Body of pancreas (tissue), 4 donors: Measurements from ENCODE around the gene TSC22D4. TPM values are rescaled to one million over a fixed set of nuclear protein-coding genes. Genes with fewer than 3 reads are reported as not detected.

ENCODE experiments used
- ATAC-seq: fragments of 150-250 bp; one replicate; pipeline ENCODE4 v1.9.1; 2016
- DNase-seq, 4 donors: peaks; one replicate each; pipeline ENCODE4 v3.0.0-alpha.2; 2019
- H3K27ac ChIP-seq, 4 donors: fragments of 200-600 bp; sonication (generic); 1 replicate in 3 of 4; 2 replicates in 1 of 4; pipeline versions ENCODE4 v1.5.1 to v1.6.1; 2016 to 2019; ENCODE audit warnings: mild to moderate bottlenecking in 1 of 4, mixed read lengths in 1 of 4, moderate library complexity in 1 of 4
- H3K27me3 ChIP-seq, 2 donors: fragments of 200-600 bp; sonication (generic); one replicate each; pipeline ENCODE4 v1.6.0; 2016; ENCODE audit warnings: mild to moderate bottlenecking in 1 of 2
- H3K36me3 ChIP-seq, 2 donors: fragments of 200-600 bp; sonication (generic); replicated peaks in 1 of 2; 2 replicates each; pipeline ENCODE4 v1.5.1; 2016; ENCODE audit warnings: low read depth in 2 of 2; ENCODE audit not compliant: insufficient read depth in 1 of 2
- H3K4me1 ChIP-seq: fragments of 200-600 bp; sonication (generic); one replicate; pipeline ENCODE4 v1.6.0; 2016
- H3K4me3 ChIP-seq, 2 donors: fragments of 200-600 bp; sonication (generic); 1 replicate in 1 of 2; 2 replicates in 1 of 2; pipeline ENCODE4 v1.5.1; 2016 to 2019
- H3K9me3 ChIP-seq, 3 donors: fragments of 200-600 bp; sonication (generic); 1 replicate in 2 of 3; 2 replicates in 1 of 3; pipeline ENCODE4 v1.5.1; 2016
- POLR2A ChIP-seq, 3 donors: fragments of 450-650 bp; IDR thresholded peaks; one replicate each; pipeline ENCODE4 v1.6.1; 2016; ENCODE audit warnings: antibody characterized with exemption in 3 of 3, mild to moderate bottlenecking in 2 of 3
- WGBS, 2 donors: methylation state at CpG; one replicate each; pipeline ENCODE4 v1.1.5; 2017; 5-methylcytosine and 5-hydroxymethylcytosine counted together
- intact Hi-C: fragments of 100-400 bp; cut with DNase I; formaldehyde crosslinking; loops from one replicate; pipeline ENCODE4 v1.15.1; 2023
- total RNA-seq, 2 donors: library from RNA; depleted of rRNA; stranded (reverse); fragments of >200 nt; gene quantifications; one replicate each; pipeline ENCODE4 v1.1.0, GENCODE V29; 2016
- TF ChIP-seq, protein P1 (sequence below), 7 experiments: fragments of 450-650 bp in 4 of 7; fragments of 200-600 bp in 3 of 7; sonication (generic) in 3 of 7; IDR thresholded peaks; one replicate each; pipeline ENCODE4 v1.5.1; 2016 to 2019; ENCODE audit warnings: antibody characterized with exemption in 7 of 7

TSC22D4 gene
- total RNA-seq, 2 donors from 2014 or later: 16.6 to 34.9 TPM

DNA sequence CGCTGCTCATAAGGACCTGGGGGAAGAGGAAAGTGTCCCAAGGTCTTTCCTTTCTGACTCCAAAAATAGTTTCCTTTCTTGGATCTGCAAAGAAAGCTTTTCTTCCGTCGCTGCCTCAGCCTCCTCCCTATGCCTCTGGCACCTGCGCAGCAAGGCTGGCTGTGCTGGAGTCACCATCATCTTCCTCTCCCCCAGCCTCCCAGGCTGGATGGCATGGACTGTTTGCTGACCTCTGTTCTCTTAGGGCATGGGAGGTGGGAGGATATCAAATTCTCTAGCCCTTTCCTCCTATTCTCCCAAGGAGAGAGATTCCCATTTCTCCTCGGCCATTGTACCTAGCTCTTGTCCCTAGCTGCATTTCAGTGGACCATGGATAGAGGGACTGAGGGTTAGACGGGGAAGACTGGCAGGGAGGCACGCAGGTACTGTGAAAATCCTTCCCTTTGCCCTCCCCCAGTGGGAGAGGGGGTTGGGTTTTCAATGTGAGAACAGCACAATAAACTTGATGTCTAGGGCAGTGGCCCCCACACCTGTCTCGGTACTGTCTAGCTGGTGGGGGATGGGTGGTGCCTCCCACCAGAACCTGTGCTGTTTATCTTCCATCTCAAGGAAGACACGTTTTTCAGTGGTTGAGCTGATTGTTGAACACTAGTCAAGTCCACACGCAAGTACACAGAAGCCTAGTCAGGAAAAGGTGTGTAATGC is 45.3 kb downstream of the TSC22D4 start:
- ATAC-seq (no peak), DNase-seq (peak in 1 of 4 donors; percentile 6)
- H3K4me3 ChIP-seq: no peak overlapping the region
- H3K36me3 ChIP-seq: peaks cover 0 to 8% of the 10 kb centered on the region in 2 donors
- peaks cover 47% of the 10 kb centered on the region for H3K4me1 ChIP-seq
- intact Hi-C loops: no loop called here
- WGBS, 2 donors: 78 to 83% methylated on average over 9 to 10 of the region's 10 CpGs
- no peaks in the 10 kb centered on the region for H3K9me3 ChIP-seq
- H3K27ac ChIP-seq: peak overlapping the region in 1 of 4 donors; percentile 23
- no peaks in the 10 kb centered on the region for H3K27me3 ChIP-seq
- TF ChIP-seq POLR2A (IDR thresholded peaks at IDR 0.05): no peak
- TF ChIP-seq, protein P1, sequence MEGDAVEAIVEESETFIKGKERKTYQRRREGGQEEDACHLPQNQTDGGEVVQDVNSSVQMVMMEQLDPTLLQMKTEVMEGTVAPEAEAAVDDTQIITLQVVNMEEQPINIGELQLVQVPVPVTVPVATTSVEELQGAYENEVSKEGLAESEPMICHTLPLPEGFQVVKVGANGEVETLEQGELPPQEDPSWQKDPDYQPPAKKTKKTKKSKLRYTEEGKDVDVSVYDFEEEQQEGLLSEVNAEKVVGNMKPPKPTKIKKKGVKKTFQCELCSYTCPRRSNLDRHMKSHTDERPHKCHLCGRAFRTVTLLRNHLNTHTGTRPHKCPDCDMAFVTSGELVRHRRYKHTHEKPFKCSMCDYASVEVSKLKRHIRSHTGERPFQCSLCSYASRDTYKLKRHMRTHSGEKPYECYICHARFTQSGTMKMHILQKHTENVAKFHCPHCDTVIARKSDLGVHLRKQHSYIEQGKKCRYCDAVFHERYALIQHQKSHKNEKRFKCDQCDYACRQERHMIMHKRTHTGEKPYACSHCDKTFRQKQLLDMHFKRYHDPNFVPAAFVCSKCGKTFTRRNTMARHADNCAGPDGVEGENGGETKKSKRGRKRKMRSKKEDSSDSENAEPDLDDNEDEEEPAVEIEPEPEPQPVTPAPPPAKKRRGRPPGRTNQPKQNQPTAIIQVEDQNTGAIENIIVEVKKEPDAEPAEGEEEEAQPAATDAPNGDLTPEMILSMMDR (IDR thresholded peaks at IDR 0.05): no peak

DNA sequence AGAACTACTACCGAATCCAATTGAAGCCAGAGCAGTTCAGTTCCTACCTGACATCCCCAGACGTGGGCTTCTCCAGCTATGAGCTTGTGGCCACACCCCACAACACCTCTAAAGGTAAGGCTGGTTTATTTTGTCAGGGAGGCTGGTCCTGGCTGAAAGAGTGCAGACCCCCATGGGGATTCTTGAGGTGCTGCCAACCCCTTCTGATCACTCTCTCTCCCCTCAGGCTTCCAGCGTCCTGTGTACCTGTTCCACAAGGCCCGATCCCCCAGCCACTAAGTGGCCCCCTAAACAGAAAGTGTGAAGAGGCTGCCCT is 45.8 kb downstream of the TSC22D4 start:
- Histone ChIP-seq H3K4me1 (peaks cover 47% of the 10 kb centered on the region), H3K36me3 (peaks cover 0 to 8% of the 10 kb centered on the region in 2 donors), H3K4me3 (no peak overlapping the region), H3K27ac (peak overlapping the region in 1 of 4 donors; percentile 23), H3K9me3 (no peaks in the 10 kb centered on the region), H3K27me3 (no peaks in the 10 kb centered on the region)
- TF ChIP-seq, protein P1 (IDR thresholded peaks at IDR 0.05): no peak
- TF ChIP-seq POLR2A (IDR thresholded peaks at IDR 0.05): no peak
- 71 to 77% methylated on average over 4 of the region's 4 CpGs for WGBS, 2 donors
- no peak for DNase-seq
- intact Hi-C loops: no loop called here
- ATAC-seq: no peak

DNA sequence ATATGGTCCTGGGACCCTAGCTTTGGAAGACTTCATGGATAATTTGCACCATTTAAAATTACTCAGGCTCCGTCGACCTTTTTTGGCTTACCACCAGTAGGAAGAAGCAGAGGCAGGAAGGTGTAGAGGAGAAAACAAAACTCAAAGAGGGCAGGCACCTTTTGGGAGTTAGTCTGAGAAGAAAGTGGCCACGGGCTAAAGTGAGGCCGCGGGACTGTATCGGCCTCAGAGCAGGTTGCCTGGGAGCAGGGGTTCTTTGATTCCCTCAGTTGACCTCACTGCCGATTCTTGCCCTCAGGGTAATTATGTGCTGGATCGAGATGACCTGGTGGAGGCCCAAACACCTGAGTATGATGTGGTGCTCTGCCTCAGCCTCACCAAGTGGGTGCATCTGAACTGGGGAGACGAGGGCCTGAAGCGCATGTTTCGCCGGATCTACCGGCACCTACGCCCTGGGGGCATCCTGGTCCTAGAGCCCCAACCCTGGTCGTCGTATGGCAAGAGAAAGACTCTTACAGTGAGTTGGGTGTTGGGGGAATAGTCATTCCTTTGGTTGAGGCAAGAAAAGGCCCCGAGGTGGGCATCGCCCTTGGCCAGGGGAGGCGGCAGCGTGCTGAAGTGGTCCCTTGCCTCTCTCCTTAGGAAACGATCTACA is 46.3 kb downstream of the TSC22D4 start:
- ATAC-seq (no peak), DNase-seq (no peak)
- no peak for TF ChIP-seq POLR2A (IDR thresholded peaks at IDR 0.05)
- TF ChIP-seq, protein P1 (IDR thresholded peaks at IDR 0.05): no peak
- Histone ChIP-seq H3K27ac (peak overlapping the region in 2 of 4 donors; percentile 14 to 23), H3K4me1 (peaks cover 51% of the 10 kb centered on the region), H3K4me3 (no peak overlapping the region), H3K36me3 (peaks cover 0 to 8% of the 10 kb centered on the region in 2 donors), H3K27me3 (no peaks in the 10 kb centered on the region), H3K9me3 (no peaks in the 10 kb centered on the region)
- intact Hi-C loops: no loop called here
- 86 to 89% methylated on average over 21 of the region's 21 CpGs for WGBS, 2 donors

DNA sequence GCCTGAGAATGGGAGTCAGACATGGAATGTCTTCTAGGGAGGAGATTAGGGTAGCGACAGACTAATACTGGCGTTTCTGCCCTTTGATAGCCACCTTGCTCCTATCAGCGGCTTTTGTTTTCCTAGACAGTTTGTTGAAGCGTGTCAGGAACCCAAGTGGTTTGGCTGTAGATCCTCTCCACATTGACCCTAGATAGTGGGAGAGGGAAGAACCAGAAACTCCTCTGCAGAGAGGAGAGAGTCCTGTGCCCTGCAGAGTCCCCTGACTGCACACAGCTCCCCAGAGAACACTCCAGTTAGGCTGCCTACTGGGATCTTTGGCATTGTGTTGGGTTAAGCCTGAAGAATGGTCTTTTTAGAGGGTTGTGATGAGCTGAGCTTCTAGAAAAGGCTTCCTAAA is 47.0 kb downstream of the TSC22D4 start:
- no peak for ATAC-seq
- peaks cover 0 to 8% of the 10 kb centered on the region in 2 donors for H3K36me3 ChIP-seq
- DNase-seq: no peak
- H3K4me3 ChIP-seq: no peak overlapping the region
- 59 to 64% methylated on average over 4 of the region's 4 CpGs for whole genome bisulfite sequencing, 2 donors
- H3K4me1 ChIP-seq: peaks cover 55% of the 10 kb centered on the region
- peak in 1 of 3 donors; percentile 9 for TF ChIP-seq POLR2A (IDR thresholded peaks at IDR 0.05)
- TF ChIP-seq, protein P1 (IDR thresholded peaks at IDR 0.05): no peak
- H3K27ac ChIP-seq: peak overlapping the region in 2 of 4 donors; percentile 14 to 18
- H3K9me3 ChIP-seq: no peaks in the 10 kb centered on the region
- intact Hi-C loops: no loop called here
- H3K27me3 ChIP-seq: no peaks in the 10 kb centered on the region
